GM18498 (cell line): ENCODE data around the gene SNX19.
A peak's percentile ranks its signal among the peaks of the same experiment; 100 is the strongest.
"Not testable (repeated sequence)": the region's sequence is repeated elsewhere in the genome, so short reads cannot be mapped to it uniquely, and the experiment has no call there.

ENCODE experiments used
- ATAC-seq: cut with Tn5 transposase; IDR thresholded peaks from one replicate; pipeline ENCODE4 v1.9.1; 2021; ENCODE audit warnings: mild to moderate bottlenecking, moderate library complexity; ENCODE audit not compliant: unreplicated experiment

Gene SNX19, protein sequence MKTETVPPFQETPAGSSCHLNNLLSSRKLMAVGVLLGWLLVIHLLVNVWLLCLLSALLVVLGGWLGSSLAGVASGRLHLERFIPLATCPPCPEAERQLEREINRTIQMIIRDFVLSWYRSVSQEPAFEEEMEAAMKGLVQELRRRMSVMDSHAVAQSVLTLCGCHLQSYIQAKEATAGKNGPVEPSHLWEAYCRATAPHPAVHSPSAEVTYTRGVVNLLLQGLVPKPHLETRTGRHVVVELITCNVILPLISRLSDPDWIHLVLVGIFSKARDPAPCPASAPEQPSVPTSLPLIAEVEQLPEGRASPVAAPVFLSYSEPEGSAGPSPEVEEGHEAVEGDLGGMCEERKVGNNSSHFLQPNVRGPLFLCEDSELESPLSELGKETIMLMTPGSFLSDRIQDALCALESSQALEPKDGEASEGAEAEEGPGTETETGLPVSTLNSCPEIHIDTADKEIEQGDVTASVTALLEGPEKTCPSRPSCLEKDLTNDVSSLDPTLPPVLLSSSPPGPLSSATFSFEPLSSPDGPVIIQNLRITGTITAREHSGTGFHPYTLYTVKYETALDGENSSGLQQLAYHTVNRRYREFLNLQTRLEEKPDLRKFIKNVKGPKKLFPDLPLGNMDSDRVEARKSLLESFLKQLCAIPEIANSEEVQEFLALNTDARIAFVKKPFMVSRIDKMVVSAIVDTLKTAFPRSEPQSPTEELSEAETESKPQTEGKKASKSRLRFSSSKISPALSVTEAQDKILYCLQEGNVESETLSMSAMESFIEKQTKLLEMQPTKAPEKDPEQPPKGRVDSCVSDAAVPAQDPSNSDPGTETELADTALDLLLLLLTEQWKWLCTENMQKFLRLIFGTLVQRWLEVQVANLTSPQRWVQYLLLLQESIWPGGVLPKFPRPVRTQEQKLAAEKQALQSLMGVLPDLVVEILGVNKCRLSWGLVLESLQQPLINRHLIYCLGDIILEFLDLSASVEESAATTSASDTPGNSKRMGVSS

DNA sequence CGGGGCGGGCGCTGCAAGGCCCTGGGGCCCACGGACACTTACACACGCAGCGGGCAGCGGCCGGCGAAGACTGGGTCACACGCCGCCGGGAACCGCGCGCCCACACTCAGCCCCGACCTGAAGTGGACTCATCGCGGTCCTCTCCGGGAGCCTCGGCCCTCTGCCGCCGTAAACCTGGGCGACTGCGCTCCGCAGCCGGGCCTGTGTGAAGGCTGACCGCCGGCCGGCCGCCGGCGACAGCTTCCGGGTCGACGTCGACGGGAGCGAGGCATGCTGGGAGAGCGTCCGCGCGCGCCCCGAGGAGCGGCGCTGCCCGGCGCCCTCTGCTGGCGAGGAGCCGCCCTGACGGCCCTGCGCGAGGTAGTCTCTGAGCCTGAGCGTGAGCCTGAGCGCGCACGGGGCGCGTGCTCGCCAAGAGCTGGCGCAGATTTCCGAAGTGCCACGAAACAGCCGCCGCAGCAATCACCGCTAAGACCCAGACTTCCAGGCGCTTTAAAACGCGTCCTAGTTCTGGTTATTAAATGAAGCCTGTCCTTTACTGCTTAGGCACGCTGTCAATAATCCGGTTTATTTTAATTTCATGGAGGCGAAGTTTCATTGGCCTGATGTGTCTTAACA lies at the start of gene SNX19:
Gene SNX19, minus strand, starts transcription at position 242 of the 618 bp plus-strand sequence. CDS start 540 bp downstream, outside the sequence.
- peak; percentile 99 for ATAC-seq

DNA sequence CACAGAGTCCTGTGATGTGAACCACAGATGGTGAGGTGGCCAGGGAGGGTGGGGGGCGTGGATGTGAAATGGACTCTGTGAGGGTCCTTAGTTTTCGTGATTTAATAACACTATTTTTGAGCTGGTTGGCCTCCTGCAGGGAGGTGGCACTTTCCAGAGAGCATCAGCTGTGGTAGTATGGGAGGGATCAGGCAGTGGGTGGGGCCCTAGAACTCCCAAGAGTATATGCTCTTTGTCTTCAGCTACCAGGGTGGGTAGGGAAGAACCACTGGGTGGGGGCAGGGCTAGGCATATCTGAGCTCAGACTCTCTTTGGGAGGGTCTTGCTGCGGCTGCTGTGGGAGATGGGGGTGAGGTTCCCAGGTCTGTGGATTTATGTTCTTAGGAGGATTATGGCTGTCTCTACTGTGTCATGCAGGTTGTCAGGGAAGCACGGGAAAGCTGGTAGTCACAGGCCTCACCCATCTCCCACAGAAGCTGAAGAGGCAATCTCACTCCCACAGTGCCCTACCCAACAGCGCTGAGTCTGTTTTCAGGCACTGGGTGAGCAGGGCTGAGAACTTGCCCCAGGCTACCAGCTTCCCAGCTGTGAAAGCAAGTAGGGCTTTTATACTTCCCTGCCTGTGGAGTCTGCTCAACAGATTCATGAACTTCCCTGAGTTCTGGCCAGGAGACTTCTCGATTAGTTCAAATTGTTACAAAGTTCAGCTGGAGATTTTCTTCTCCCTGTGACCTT lies 47.9 kb upstream of the SNX19 start:
- ATAC-seq = no peak

DNA sequence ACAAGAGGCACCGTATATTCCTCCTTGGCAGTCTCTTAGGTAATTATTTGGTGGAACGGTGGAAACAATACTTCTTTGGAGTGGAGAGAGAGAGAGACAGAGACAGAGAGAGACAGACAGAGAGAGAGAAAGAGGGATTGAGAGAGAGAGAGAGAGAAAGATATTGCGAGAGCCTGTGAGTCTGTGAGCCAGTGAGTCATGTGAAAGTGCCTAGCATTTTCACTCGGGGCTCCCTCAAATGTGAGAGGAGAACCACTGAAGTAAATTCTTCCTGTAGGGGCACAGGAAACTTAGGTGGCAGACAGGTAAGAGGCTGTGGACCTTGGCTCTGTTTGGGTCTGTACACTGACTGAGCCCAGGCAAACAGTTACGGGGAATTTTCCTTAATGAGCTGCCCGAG lies 31.6 kb upstream of the SNX19 start:
- ATAC-seq = no peak

DNA sequence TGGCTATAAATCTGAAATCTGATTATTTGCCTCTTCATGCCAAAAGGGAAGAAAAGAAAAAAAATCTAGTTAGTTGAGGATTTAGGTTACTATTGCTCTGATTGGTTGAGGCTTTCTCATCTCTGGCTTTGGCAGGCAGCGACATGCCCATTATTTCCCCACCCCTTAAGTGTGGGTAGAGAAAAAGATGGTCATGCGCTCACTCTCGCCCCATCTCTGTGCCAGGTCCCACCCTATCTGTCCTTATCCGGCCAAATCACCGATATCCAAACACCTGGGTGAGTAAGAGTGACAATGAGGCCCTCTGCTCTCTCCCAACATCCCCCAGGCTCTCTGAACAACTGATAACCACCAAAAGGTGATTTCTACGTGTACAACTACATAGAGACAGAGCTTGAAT lies 31.2 kb upstream of the SNX19 start:
- ATAC-seq = no peak

DNA sequence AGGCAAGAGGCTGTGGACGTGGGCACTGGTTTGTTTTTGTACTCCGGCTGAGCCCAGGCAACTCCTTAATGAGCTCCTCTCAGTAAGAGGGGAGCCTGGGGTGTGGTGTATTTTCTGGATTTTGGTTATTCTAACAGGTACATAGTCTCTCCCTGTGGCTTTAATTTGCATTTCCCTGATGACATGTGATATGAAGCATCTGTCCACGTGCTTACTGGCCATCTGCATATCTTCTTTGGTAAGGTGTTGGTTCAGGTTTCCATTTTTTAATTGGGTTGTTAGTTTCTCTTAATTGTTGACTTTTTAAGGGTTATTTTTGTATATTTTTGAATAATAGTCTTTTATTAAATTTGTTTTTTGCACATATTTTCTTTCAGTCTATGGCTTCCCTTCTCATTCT lies 30.8 kb upstream of the SNX19 start:
- ATAC-seq = no peak

DNA sequence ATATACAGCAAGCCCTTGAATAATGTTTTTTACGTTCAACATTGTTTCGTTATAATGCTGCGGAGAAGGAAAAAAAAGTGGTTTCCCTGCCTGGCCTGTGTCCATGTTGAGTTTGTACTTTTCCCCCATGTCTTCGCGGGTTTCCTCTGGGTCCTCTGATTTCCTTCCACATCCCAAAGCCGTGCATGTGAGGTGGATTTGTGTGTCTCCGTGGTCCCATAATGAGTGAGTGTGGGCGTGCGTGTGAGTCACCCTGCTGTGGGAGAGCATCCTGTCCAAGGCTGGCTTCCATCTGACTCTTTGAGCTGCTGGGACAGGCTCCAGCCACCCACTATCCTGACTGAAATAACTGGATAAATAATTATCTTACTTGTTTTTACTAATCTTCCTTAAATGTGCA lies 29.6 kb upstream of the SNX19 start:
- ATAC-seq = no peak

DNA sequence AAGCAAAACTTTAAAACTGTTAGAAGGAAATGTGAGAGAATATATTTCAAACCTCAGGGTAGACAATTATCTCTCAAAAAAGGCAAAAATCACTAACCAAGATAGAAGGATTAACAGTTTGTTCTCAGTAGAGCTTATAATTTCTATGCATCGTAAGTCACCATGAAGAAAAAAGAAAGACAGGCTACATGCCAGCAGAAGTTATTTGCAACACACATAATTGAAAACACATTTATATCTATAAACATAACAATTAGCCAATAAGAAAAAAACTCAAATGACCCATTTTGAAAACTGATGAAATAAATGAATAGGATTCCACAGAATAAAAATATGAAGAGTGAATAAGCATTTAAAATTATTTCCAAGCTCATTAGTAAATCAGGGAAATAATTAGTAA lies 24.4 kb upstream of the SNX19 start:
- ATAC-seq = no peak

DNA sequence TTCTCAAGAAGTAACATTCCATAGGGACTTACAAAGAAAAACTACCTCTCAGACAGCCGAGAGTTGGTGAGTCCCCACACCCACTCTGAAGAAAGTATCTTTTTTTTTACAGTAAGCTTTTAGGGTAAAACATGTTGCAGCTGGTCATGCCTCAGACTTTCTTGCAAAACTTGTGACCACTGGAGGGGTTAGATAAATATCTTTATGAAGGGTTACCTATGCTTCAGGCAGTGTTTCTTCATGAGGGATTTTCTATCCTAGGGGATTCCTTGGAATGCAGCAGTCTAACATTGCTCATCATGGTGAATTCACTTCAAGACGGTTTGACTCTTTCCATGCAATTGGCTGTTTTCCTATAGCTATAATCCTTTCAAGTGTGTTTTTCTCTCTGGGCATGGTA lies 20.8 kb upstream of the SNX19 start:
- no peak for ATAC-seq

DNA sequence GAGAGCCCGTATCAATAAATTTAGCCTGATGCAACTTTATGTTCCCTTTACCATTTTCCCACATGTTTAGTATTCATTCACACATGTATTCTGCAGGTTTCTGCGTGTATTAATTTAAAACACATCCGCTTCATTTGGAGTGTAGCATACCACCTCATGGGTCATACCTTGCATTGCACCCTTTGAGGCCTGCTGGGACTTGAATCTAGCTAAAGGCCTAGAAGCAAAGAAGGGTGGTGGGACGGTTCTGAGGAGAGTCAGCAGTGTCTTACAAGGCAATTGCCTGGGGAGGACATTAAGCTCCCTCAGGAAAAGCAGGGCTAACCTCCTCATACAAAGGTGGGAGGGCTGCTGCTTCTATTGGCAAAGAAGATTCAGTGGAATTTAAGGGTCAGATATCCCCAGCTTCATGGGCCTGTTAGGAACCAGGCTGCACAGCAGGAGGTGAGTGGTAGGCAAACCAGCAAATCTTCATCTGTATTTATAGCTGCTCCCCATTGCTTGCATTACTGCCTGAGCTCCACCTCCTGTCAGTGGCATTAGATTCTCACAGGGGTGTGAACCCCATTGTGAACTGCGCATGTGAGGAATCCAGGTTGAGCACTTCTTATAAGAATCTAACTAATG lies 15.9 kb upstream of the SNX19 start:
- ATAC-seq = no peak

DNA sequence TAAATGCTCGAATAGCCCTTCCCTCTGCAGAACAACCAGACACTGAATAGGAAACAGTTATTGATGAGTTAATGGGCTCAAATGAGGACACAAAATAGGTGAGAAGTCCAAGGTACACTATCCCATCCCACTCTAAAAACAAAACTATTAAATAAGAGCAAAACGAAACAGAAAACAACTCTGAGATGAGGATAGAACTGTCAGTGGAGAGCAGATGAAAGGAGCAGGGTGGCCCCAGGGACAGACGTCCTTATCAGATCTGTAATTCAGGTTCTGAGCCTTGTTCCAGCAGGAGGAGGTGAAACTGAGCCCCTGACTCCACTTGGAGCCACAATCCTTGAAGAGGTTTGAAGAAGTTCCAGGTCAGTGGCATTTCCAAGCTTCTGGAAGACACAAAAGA lies 8.5 kb upstream of the SNX19 start:
- no peak for ATAC-seq

DNA sequence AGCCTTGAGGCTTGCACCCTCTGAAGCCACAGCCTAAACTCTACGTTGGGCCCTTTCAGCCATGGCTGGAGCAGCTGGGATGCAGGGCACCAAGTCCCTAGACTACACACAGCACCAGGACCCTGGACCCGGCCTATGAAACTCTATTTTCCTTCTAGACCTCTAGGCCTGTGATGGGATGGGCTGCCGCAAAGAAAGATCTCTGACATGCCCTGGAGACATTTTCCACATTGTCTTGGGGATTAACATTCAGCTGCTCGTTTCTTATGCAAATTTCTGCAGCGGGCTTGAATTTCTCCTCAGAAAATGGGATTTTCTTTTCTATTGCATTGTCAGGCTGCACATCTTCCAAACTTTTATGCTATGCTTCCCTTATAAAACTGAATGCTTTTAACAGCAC lies 4.3 kb upstream of the SNX19 start:
- ATAC-seq = not testable (repeated sequence)

DNA sequence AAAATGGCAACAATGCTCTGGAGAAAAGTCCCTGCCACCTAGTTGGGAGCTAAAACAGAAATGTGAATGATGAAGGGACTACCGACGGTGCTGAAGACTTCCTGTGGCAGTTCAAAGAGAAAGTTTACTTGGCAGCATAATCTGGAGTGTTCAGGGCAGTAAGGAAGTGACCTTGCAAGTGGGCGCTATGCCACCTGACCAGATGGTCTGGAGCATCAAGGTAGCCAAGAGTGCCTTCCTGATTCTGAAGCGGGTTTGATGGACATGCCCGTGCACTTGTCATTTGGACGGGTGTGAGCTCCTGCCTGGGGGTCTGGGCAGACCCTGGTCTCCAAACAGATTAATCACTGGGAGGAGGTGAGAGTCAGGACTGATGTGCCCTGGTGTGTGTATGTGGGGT lies 1.8 kb upstream of the SNX19 start:
- no peak for ATAC-seq

DNA sequence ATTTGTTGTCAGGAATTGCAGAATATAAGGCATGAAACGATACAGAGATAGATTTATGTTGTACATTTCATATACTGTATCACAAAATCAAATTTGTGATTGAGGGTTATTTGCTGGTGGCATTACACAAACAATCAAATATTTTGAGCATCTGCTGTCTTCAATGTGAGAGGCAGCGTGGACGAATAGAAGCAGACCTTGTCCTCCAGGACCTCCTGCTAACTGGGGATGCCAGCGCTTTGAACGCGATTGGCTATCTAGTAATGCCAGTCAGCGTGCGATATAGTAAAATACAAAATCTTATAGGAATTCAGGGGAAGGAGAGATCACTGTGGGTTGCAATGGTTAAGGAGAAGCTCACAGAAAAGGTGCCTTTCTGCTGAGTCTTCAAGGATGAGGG lies 631 bp upstream of the SNX19 start:
- ATAC-seq = no peak

DNA sequence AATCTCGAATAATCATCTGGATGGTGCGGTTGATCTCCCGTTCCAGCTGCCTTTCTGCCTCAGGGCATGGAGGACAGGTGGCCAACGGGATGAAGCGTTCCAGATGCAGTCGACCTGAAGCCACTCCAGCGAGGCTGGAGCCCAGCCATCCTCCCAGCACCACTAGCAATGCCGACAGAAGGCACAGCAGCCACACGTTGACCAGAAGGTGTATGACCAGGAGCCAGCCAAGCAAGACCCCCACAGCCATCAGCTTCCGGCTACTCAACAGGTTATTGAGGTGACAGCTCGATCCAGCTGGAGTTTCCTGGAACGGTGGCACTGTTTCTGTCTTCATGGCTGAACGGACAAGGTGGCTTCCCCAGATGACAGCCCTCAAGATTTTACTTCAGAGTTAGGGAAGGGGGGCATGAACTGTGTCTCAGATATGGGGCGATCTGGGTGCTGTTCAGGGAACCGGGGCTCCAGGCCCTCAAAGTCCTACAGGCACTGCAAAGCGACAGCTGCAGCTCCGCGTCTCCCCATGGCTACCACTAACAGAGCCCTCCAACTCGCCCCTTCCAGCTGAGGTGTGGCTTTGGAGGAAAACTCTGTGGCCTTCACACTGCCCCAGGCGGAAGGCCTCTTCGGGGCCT lies 559 bp downstream of the SNX19 start:
- ATAC-seq = peak; percentile 0

DNA sequence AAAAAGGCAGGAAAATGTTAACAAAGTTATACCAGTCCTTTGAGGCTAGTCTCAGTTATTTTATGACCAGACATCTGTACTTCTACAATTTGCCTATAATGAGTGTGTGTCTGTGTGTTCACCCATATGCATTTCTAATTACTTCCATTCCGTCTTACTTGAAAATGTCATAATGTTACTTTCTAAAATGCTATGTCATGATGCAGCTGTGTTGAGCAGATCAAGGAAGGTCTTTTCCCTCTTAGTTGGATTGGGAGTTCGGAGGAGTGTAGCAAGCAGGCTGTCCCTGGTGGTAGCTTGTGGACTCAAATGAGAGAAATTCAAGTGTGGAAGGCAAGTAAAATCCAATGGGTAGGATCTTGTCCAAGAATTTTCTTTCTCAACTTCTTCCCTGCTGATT lies 3.0 kb downstream of the SNX19 start:
- no peak for ATAC-seq

DNA sequence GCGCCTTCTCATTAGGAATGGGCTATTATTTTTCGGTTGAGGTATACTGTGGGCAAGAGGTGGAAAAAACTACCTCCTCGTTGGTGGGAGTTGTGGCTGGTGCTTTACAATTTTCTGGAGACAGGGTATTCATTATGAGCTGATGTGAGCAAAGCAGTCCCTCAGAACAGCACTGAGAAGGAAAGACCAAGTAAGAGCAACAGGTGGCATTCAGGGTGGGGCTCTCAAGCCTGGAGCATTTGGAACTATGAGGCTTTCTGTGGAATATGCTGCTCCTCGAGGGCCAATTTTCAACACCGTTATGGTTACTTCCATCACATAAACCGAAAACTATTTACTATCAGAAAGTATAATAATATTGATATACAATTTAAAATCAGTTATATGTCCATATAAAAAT lies 3.7 kb downstream of the SNX19 start:
- no peak for ATAC-seq

DNA sequence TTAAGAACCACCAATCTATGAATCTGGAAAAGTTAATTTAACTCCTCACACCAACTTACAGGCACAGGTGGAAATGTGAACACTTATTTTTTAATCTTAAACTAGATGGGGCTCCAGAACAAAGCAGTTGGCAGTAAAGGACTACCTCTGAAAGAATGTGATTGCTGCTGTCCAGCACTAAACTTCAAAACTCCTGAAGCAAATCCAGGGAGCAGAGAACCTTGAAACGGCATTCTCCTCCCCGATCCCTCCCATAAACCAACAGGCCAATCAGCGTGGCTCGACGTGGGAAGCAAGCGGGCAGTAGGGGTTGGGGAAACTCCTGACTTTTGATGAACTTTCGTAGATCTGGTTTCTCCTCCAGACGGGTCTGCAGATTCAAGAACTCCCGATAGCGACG lies 5.0 kb downstream of the SNX19 start:
- ATAC-seq = no peak

DNA sequence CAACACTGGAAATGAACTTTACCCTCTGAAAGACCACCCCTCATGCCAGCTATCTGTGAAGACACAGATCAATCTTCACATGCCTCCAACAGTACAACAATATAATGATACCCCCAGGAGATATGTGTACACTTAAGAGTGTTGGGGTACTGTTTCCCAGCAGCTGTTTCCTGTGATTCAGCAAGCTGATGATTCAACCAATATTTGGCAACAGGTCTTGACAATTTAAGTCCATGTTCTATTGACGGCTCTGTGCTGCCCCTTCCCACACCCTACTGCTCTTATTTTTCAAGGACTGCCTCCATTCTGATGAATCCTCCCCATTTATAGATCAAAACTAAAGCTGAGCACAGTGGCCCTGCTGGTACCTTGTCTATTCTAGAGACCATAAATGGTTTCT lies 6.6 kb downstream of the SNX19 start:
- no peak for ATAC-seq

DNA sequence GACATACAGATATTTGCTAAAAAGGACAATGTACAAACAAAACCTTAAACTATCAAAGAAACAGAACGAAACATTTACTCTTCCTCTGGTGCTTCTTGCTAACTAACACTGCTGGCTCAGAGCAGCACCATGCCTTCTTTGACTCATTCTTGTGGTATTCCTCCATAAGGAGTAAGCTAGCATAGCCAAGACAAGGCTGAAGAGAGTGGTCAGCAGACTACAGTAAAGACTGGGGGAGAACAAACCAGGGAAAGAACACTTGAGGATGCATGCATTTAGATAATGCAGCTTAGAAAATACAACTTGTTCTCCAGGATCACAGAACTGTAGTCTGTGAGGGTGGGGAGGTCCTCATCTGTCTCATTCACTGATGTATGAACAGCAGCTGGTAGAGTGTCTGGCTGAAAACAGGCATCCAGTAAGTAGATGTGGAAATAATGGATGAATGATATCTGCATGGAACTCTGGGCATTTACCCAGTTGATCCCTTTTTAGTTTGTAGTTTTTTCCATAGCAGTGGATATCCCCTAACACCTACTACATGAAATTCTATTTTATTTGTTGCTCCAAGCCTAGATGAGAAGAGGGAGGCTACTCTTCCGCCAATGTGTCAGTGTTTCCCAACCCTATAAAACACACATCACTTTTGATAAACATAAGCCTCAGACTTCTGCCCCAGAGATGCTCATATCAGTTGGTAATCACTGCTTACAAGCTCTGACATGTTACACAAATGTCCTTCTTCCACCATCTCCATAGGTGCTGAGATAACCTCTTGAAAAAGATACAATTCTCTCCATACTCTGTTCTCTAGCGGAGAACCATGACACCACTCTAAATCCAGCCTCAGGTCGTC lies 7.3 kb downstream of the SNX19 start:
- no peak for ATAC-seq
